Sciatic nerve (tissue), 2 donors: ENCODE data around the gene FMNL3. TPM values are rescaled to one million over a fixed set of nuclear protein-coding genes. Genes with fewer than 3 reads are reported as not detected.
"Not testable (repeated sequence)": the region's sequence is repeated elsewhere in the genome, so short reads cannot be mapped to it uniquely, and the experiment has no call there.

Experiments
- ATAC-seq: fragments of 200-7000 bp; cut with Tn5 transposase; one replicate; pipeline ENCODE4 v1.9.1; 2020; ENCODE audit warnings: mild to moderate bottlenecking, moderate library complexity
- DNase-seq: peaks from one replicate; pipeline ENCODE4 v3.0.0-alpha.2; 2020; ENCODE audit warnings: low spot score
- intact Hi-C: fragments of 100-400 bp; cut with DNase I; formaldehyde crosslinking; loops from one replicate; pipeline ENCODE4 v1.14.2; 2022
- total RNA-seq: library from RNA; stranded (reverse); fragmentation: NEBNext Ultra II Directional; extraction: Animal tissue kit (Norgen Biotek cat#: 25700); gene quantifications from one replicate; pipeline ENCODE4 v1.2.1, GENCODE V29; 2021
- donor health status: DM: no; HTN: no; CAD: no.
- donor health status: DM: no; HTN: no; CAD: no.

FMNL3 gene
- total RNA-seq, 1 donor from 2014 or later = 64.8 TPM

DNA sequence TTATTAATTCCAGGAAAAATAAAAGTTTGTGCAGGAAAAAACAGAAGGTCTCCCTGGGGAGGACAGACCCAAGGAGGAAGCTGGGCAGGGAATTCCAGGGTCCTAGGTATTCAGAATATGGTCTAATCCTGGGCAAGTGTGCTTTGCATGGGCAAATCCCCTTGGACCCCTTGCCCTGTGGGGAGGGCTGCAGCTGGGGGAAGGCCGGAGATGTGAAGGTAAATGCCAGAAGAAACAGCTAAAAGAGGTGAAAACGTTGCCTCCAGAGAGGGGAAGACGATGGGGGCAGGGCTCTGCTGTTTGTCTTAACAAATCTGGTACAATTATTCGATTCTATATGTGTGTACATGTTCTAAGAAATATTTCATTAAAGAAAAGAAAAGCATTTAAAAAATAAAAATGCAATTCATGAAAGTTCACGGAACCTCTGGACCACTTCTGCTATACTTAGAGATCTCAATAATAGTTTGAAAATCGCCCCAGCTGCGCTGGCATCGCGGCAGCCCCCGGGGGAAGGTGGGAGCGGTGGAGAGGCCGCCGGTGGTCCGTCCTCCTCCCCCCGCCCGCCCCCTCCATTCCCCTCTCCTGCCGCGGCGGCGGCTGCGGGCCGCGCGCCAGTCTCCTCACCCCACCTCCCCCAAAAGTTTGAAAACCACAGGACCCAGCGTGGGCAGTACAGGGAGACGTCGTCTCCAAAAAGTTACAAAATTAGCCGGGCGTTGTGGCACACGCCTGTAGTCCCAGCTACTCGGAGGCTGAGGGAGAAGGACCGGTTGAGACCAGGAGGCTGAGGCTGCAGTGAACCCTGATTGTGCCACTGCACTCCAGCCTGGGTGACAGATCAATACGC is 85.3 kb downstream of the FMNL3 start:
- no peak for DNase-seq
- intact Hi-C loops = no loop called here
- ATAC-seq = peak; percentile 34

GRCh38 chr12:49619286-49619685 is 87.9 kb downstream of the FMNL3 start:
- DNase-seq = no peak
- no peak for ATAC-seq
- intact Hi-C loops = no loop called here

DNA sequence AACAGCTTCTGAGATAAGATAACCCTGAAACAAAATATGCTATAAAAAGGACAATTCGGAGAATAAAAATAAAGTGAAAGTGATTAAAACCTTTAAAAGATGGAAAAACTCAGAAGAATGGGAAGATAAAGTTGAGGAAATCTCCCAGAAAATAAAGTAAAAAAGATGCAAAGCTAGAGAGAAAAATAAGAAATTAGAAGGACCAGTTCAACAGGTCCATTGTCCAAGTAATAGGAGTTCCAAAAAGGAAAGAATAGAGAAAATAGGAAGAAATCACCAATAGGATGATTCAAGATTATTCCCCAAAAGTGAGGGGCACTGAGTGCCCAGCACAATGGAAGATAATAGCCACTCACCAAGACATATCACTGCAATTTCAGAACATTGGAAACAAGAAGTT is 88.6 kb downstream of the FMNL3 start:
- ATAC-seq = no peak
- intact Hi-C loops = no loop called here
- no peak for DNase-seq

DNA sequence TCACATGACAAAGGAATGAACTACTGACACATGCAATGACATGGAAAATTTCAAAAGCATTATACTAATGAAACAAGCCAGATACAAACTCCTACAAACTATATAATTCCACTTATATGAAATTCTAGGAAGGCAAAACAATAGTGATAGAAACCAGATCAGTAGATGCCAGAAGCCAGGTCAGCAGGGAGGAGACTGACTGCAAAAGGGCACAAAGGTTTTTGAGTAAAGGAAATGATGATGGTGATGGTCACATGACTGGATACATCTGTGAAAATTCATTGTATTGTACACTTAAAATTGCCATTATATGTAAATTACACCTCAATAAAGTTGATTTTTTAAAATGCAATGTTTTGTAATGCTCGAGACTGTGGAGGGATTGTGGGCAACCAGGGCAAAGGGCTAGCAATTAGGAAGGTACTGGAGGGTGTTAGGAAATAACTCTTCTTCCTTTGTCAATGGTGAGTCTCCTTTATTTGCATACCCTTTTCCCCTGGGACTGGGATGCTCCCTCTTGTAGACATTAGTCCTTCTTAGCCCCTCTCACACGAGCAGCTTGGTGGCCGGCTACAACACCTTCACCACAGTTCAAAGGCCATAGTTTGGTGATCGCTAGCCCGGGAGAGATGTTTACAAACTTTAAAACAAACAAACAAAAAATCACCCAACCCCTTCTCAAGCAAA is 90.5 kb downstream of the FMNL3 start:
- ATAC-seq (no peak), DNase-seq (no peak)
- intact Hi-C loops = no loop called here

DNA sequence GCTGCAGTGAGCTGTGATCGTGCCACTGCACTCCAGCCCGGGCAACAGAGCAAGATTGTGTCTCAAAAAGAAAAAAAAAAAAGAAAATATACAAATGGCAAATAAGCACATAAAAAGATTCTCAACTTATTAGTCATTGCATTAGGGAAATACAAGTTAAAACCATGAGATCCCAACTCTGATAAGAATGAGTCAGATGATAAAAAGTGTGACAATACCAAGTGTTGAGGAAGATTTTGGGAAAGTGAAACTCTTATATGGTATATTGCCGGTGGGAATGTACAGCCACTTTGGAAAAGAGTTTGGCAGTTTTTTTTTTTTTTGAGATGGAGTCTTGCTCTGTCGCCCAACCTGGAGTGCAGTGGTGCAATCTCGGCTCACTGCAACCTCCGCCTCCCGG is 91.5 kb downstream of the FMNL3 start:
- intact Hi-C loops = no loop called here
- no peak for DNase-seq
- no peak for ATAC-seq

DNA sequence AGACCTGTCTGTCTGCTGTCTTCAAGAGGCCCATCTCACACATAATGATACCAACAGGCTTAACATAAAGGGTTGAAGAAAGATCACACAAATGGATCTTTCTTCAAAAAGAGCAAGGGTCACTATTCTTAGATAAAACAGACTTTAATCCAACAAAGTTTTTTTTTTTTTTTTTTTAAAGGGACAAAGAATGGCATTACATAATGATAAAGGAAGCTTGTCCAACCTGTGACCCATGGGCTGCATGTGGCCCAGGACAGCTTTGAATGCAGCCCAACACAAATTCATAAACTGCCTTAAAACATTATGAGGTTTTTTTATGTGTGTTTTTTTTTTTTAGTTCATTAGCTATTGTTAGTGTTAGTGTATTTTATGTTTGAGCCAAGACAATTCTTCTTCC is 95.0 kb downstream of the FMNL3 start:
- DNase-seq = no peak
- no peak for ATAC-seq
- intact Hi-C loops = no loop called here

GRCh38 chr12:49610785-49611184 is 96.4 kb downstream of the FMNL3 start:
- DNase-seq, intact Hi-C loops, ATAC-seq: not testable (repeated sequence)

DNA sequence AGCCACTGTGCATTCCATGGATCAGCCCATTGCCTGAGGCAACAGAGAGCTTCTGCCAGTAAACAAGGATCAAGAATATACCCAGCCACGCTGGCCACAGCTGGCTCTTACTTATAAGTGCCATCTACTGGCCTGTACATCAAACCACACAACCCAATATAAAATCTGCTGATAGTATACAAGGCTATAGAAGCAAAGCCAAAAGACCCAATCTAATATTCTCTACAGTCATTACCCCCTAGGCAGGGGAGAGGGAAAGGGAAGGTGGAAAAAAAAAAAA is 97.4 kb downstream of the FMNL3 start:
- ATAC-seq = no peak
- intact Hi-C loops = no loop called here
- no peak for DNase-seq

- intact Hi-C loops = no loop called here
- DNase-seq (no peak), ATAC-seq (no peak)
Measured at GRCh38 chr12:49609059-49609874, 97.9 kb downstream of the FMNL3 start.

GRCh38 chr12:49605539-49605938 is 101.7 kb downstream of the FMNL3 start, which contains the start of gene FAM186B:
FAM186B (minus strand) TSS chr12:49605639; CDS start chr12:49605477, 162 bp downstream.
- intact Hi-C loops, ATAC-seq, DNase-seq: not testable (repeated sequence)

GRCh38 chr12:49604856-49605255 is 102.3 kb downstream of the FMNL3 start:
- DNase-seq (no peak), ATAC-seq (no peak)
- intact Hi-C loops = no loop called here

DNA sequence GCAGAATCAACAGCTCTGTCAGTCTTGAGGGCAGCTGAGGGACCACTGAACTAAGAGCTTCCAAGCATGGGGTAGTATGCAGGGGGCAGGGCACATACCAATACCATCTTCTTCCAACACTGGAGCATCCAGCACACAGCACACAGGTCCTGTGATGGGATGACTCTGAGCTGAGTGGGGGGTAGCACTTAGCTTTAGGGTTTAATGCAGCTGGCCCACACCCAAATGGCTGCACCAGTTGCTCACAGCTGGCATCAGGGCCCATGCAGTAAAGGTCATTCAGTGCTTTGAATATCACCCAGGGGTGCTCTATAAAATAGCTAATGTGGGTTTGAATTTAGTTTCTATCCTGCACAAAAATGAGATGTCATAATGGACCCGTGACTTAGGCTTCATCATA is 103.5 kb downstream of the FMNL3 start:
- intact Hi-C loops = no loop called here
- no peak for ATAC-seq
- DNase-seq = no peak

- intact Hi-C loops = no loop called here
- ATAC-seq (no peak), DNase-seq (no peak)
Measured at GRCh38 chr12:49599961-49600360, 107.2 kb downstream of the FMNL3 start.

GRCh38 chr12:49598527-49598926 is 108.7 kb downstream of the FMNL3 start:
- intact Hi-C loops = no loop called here
- ATAC-seq = no peak
- DNase-seq = no peak

DNA sequence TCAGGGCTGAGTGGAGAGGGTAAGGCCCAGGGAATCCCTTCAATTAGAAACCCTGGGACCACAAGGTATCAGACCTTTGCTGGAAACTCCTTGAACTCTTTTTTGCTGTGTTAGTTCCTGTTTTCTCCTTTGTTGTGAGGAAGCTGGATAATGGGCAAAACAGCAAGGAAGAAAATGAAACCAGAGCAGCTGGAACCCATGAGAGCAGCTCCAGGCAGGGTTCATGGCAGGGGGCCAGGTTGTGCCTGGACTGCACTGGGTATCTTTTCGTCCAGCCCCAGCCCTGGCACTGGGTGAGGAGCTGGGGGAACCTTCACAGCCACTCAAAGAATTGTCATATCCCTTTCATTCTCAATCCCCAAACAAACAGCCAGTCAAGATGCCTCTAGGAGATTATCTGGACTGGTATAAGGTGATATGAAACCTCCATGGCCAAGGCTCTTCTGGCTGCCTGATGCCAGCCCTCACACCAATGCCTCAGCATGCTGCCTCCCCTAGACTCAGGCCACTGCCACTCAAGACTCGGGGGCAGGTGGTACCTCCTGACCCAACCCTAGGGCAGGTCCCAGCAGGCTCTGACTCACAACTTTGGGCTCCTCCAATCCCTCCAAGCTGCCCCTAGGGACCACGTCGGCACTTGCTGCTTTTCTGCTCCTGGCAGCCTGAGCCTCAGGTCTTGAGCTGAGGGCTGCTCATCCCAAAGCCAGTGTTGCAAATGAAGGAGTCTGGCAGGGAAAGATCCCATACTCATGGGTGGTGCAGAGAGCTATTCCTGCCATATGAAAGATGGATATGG is 118.3 kb downstream of the FMNL3 start:
- intact Hi-C loops = no loop called here
- DNase-seq = no peak
- no peak for ATAC-seq

- intact Hi-C loops = no loop called here
- DNase-seq = no peak
- no peak for ATAC-seq
Measured at GRCh38 chr12:49588281-49588680, 118.9 kb downstream of the FMNL3 start.

GRCh38 chr12:49587174-49587908 is 119.9 kb downstream of the FMNL3 start:
- ATAC-seq (no peak), DNase-seq (no peak)
- intact Hi-C loops = no loop called here
